IMR-90 (cell line): ENCODE measurements around the gene AMD1. TPM values are rescaled to one million over a fixed set of nuclear protein-coding genes. Genes with fewer than 3 reads are reported as not detected.

Experiments used
- ATAC-seq: fragments of 200-7000 bp; cut with Tn5 transposase; 2 replicates; pipeline ENCODE4 v1.9.1; 2020; ENCODE audit warnings: low read depth, mild to moderate bottlenecking, moderate library complexity
- BruUV-seq: library from RNA; stranded (reverse); fragments of 400-500 nt; replicated peaks from 2 replicates; lab custom pipeline; 2021; lab: Mats Ljungman, UMichigan
- CTCF ChIA-PET: fragments of 300-600 bp; formaldehyde crosslinking; extraction: SDS; loops from one replicate; lab custom pipeline; 2021; ENCODE audit warnings: antibody characterized with exemption; lab: Yijun Ruan, JAX
- POLR2A ChIA-PET: fragments of 300-600 bp; sonication (Branson Sonifier 250); formaldehyde crosslinking; loops from one replicate; lab custom pipeline; 2022; ENCODE audit warnings: antibody characterized with exemption; ENCODE audit not compliant: unreplicated experiment; lab: Charles Lee
- DNase-seq: peaks from one replicate; pipeline ENCODE4 v3.0.0; 2013
- H2AFZ ChIP-seq: replicated peaks from 2 replicates; pipeline ENCODE3; 2013; ENCODE audit warnings: low read length, mild to moderate bottlenecking; ENCODE audit not compliant: poor library complexity
- H2AK5ac ChIP-seq: 2 replicates; pipeline ENCODE4 v1.6.1; 2013; ENCODE audit warnings: low read depth, low read length, inconsistent platforms
- H2AK9ac ChIP-seq: replicated peaks from 2 replicates; pipeline ENCODE3; 2013; ENCODE audit warnings: mild to moderate bottlenecking, low read depth, low read length, moderate library complexity; ENCODE audit not compliant: poor library complexity
- H2BK120ac ChIP-seq: 2 replicates; pipeline ENCODE4 v1.6.1; 2013; ENCODE audit warnings: low read depth, low read length, inconsistent platforms
- H2BK15ac ChIP-seq: 3 replicates; pipeline ENCODE4 v1.6.1; 2013; ENCODE audit warnings: low read depth, low read length, inconsistent platforms
- H2BK20ac ChIP-seq: 2 replicates; pipeline ENCODE4 v1.6.1; 2013; ENCODE audit warnings: low read depth, mild to moderate bottlenecking, inconsistent platforms, low read length, moderate library complexity
- H2BK5ac ChIP-seq: 2 replicates; pipeline ENCODE4 v1.6.1; 2013; ENCODE audit warnings: mild to moderate bottlenecking, low read depth, low read length, inconsistent platforms; ENCODE audit not compliant: poor library complexity, severe bottlenecking
- H3K14ac ChIP-seq: replicated peaks from 2 replicates; pipeline ENCODE4 v1.6.1; 2013; ENCODE audit warnings: low read depth, low read length, inconsistent platforms
- H3K18ac ChIP-seq: 2 replicates; pipeline ENCODE4 v1.6.1; 2013; ENCODE audit warnings: low read depth, low read length, control low read depth
- H3K23ac ChIP-seq: 2 replicates; pipeline ENCODE4 v1.6.1; 2013; ENCODE audit warnings: low read depth, low read length, inconsistent platforms
- H3K27ac ChIP-seq: 2 replicates; pipeline ENCODE4 v1.5.1; 2013; ENCODE audit warnings: mild to moderate bottlenecking, control low read depth, low read length; ENCODE audit not compliant: insufficient read depth
- H3K27me3 ChIP-seq: 2 replicates; pipeline ENCODE4 v1.6.1; 2013; ENCODE audit warnings: low read length; ENCODE audit not compliant: control insufficient read depth, insufficient read depth
- H3K36me3 ChIP-seq: 2 replicates; pipeline ENCODE4 v1.6.1; 2013; ENCODE audit warnings: low read length, mixed read lengths; ENCODE audit not compliant: control insufficient read depth, insufficient read depth
- H3K4ac ChIP-seq: 2 replicates; pipeline ENCODE4 v1.6.1; 2013; ENCODE audit warnings: low read depth, low read length, inconsistent platforms
- H3K4me1 ChIP-seq: 2 replicates; pipeline ENCODE4 v1.6.1; 2013; ENCODE audit warnings: low read length, mixed read lengths; ENCODE audit not compliant: control insufficient read depth, insufficient read depth
- H3K4me2 ChIP-seq: 2 replicates; pipeline ENCODE4 v1.6.1; 2013; ENCODE audit warnings: low read depth, mild to moderate bottlenecking, control low read depth, low read length, moderate library complexity
- H3K4me3 ChIP-seq: 2 replicates; pipeline ENCODE4 v1.5.1; 2013; ENCODE audit warnings: low read depth, mild to moderate bottlenecking, control low read depth, low read length, moderate library complexity; ENCODE audit not compliant: insufficient read depth
- H3K56ac ChIP-seq: 2 replicates; pipeline ENCODE4 v1.6.1; 2013; ENCODE audit warnings: low read length, inconsistent platforms; ENCODE audit not compliant: insufficient read depth; ENCODE audit errors: extremely low read depth
- H3K79me1 ChIP-seq, 2 experiments: 2 replicates each; pipeline ENCODE4 v1.6.1; 2013; ENCODE audit warnings: low read length in 2 of 2, inconsistent platforms in 1 of 2, low read depth in 1 of 2
- H3K9ac ChIP-seq: 2 replicates; pipeline ENCODE4 v1.6.1; 2013; ENCODE audit warnings: low read depth, low read length, control low read depth
- H3K9me1 ChIP-seq: 2 replicates; pipeline ENCODE4 v1.6.1; 2013; ENCODE audit warnings: low read length, inconsistent platforms; ENCODE audit not compliant: insufficient read depth
- H3K9me3 ChIP-seq: 2 replicates; pipeline ENCODE4 v1.6.1; 2013; ENCODE audit warnings: low read length; ENCODE audit not compliant: control insufficient read depth, insufficient read depth
- H4K20me1 ChIP-seq: 2 replicates; pipeline ENCODE4 v1.6.1; 2013; ENCODE audit warnings: low read length, inconsistent platforms; ENCODE audit not compliant: insufficient read depth
- H4K5ac ChIP-seq: 2 replicates; pipeline ENCODE4 v1.6.1; 2013; ENCODE audit warnings: mild to moderate bottlenecking, low read depth, low read length, control low read depth
- H4K8ac ChIP-seq, 2 experiments: 2 replicates each; pipeline ENCODE4 v1.6.1; 2013; ENCODE audit warnings: low read depth in 2 of 2, low read length in 2 of 2, control low read depth in 1 of 2, inconsistent platforms in 1 of 2
- H4K91ac ChIP-seq: 2 replicates; pipeline ENCODE4 v1.6.1; 2013; ENCODE audit warnings: low read depth, low read length, inconsistent platforms; ENCODE audit not compliant: insufficient read depth
- BHLHE40 ChIP-seq: fragments of 150-350 bp; IDR thresholded peaks from 2 replicates; pipeline ENCODE4 v1.6.1; 2016; ENCODE audit warnings: mild to moderate bottlenecking, low read depth, low read length
- CEBPB ChIP-seq: IDR thresholded peaks from 2 replicates; pipeline ENCODE4 v1.6.1; 2012; ENCODE audit warnings: low read depth, low read length, improper control_type of control experiment
- CHD1 ChIP-seq: IDR thresholded peaks from 2 replicates; pipeline ENCODE4 v1.6.1; 2012; ENCODE audit warnings: low read depth, low read length, improper control_type of control experiment
- FOS ChIP-seq: fragments of 150-350 bp; IDR thresholded peaks from 2 replicates; pipeline ENCODE4 v1.6.1; 2016; ENCODE audit warnings: low read depth, low read length
- MAZ ChIP-seq: IDR thresholded peaks from 2 replicates; pipeline ENCODE4 v1.6.1; 2012; ENCODE audit warnings: low read depth, mild to moderate bottlenecking, low read length, improper control_type of control experiment, moderate library complexity, borderline replicate concordance
- MXI1 ChIP-seq: IDR thresholded peaks from 2 replicates; pipeline ENCODE4 v1.6.1; 2012; ENCODE audit warnings: low read depth, mild to moderate bottlenecking, low read length, moderate library complexity, borderline replicate concordance
- NFE2L2 ChIP-seq: fragments of 150-350 bp; IDR thresholded peaks from 2 replicates; pipeline ENCODE4 v1.6.1; 2016; ENCODE audit warnings: low read depth, mild to moderate bottlenecking, low read length
- POLR2A ChIP-seq: IDR thresholded peaks from 2 replicates; pipeline ENCODE4 v1.6.1; 2012; ENCODE audit warnings: mild to moderate bottlenecking, low read depth, low read length
- RFX5 ChIP-seq: IDR thresholded peaks from 2 replicates; pipeline ENCODE4 v1.8.0; 2012; ENCODE audit warnings: low read depth, mild to moderate bottlenecking, low read length, moderate library complexity
- SMC3 ChIP-seq: fragments of 150-350 bp; IDR thresholded peaks from 2 replicates; pipeline ENCODE4 v1.6.1; 2016; ENCODE audit warnings: low read depth, mild to moderate bottlenecking, antibody characterized with exemption, low read length, moderate library complexity
- WGBS, 2 experiments: methylation state at CpG; one replicate each; pipeline versions ENCODE4 v1.1.5 to v1.1.7; 2013; ENCODE audit warnings: missing lambda C conversion rate in 2 of 2; ENCODE audit not compliant: insufficient read length in 1 of 2; ENCODE audit errors: extremely low coverage in 2 of 2; 5-methylcytosine and 5-hydroxymethylcytosine counted together
- dilution Hi-C: fragments of 300-500 bp; cut with HindIII; formaldehyde crosslinking; loops from one replicate; pipeline ENCODE4 v1.14.3; 2018; ENCODE audit warnings: low sequenced_read_pairs; ENCODE audit not compliant: unreplicated experiment
- in situ Hi-C: fragments of 300-500 bp; cut with MboI; formaldehyde crosslinking; loops from 3 replicates; pipeline ENCODE4 v1.14.3; 2019; ENCODE audit warnings: low sequenced_read_pairs, inconsistent platforms, mixed read lengths
- intact Hi-C: fragments of 100-400 bp; cut with micrococcal nuclease; formaldehyde crosslinking; loops from 2 replicates; pipeline ENCODE4 v1.10.0; 2022
- polyA plus RNA-seq, 3 experiments: library from polyadenylated mRNA; depleted of rRNA; stranded (reverse); fragments of >200 nt; gene quantifications; 2 replicates each; pipeline ENCODE4 v1.2.3, GENCODE V29; 2012; ENCODE audit warnings: low replicate concordance in 1 of 3
- total RNA-seq: library from RNA; depleted of rRNA; stranded (reverse); fragments of >200 nt; gene quantifications from 2 replicates; pipeline ENCODE4 v1.2.3, GENCODE V29; 2012
- TF ChIP-seq, protein P1 (sequence below): conservative IDR thresholded peaks from 2 replicates; pipeline ENCODE4 v1.5.1; 2012; ENCODE audit warnings: mild to moderate bottlenecking, low read depth, low read length, improper control_type of control experiment
- TF ChIP-seq, protein P2 (sequence below): fragments of 150-350 bp; IDR thresholded peaks from 2 replicates; pipeline ENCODE4 v1.6.1; 2016; ENCODE audit warnings: low read depth, mild to moderate bottlenecking, low read length, moderate library complexity, borderline replicate concordance
- TF ChIP-seq, protein P3 (sequence below): fragments of 150-350 bp; IDR thresholded peaks from 2 replicates; pipeline ENCODE4 v1.6.1; 2017; ENCODE audit warnings: mild to moderate bottlenecking, antibody characterized with exemption, low read length, low read depth

Gene AMD1
- total and polyA plus RNA-seq, 2 of the 4 experiments (the other 2 are of a cell fraction), result 32.2 to 65.8 TPM

DNA sequence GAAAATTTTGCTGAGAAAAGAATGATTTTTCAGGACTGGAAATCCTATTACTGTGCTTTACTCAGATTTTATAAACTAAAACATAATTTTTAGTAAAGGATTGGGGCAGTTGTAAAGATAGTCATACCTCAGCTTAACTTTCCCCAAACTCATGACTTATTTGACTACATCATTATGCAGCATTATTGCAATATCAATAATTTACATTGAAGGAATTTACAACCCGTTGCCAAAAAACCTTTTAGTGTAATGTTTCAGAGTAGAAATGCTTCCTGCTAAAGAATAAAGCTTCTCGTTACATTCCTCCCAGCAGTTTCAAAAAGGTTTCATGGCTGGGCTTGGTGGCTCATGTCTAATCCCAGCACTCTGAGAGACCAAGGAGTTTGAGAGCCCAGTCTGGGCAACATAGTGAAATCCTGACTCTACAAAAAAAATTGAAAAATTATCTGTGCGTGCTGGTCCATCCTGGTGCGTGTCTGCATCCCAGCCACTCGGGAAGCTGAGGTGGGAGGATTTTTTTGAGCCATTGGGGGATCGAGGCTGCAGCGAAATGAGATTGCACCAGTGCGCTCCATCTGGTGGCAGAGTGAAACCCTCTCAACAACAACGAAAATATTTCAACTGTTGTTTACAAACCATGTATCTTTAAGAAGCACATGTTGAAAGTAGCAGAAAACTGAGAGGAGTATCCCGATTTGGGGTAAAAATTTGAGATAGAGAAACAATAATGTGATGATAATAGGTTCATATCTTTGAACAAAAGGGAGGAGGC, 4.4 kb downstream of the AMD1 start:
- intact Hi-C loops (loop anchor here (1.0 to 5.0 kb wide), 3 partner anchors 177 to 351 kb away; no protein-coding TSS in a partner anchor), in situ Hi-C loops (loop anchor here (5.0 kb wide), 2 partner anchors 62 to 73 kb away; partner anchors contain the start of gene CDK19), dilution Hi-C loops (no loop called here)
- no peak overlapping the region for H3K4ac ChIP-seq
- no peak overlapping the region for H4K5ac ChIP-seq
- ChIA-PET CTCF (interaction anchor here (0.6 to 1.6 kb wide), 8 partner anchors 117 to 364 kb away, joined by 3 to 4 read pairs (median 3); no protein-coding TSS in a partner anchor), POLR2A (no interaction called here)
- H4K8ac ChIP-seq, result 0 out of 4 replicates have a peak overlapping the region, but pooled peaks of 1 of the 2 experiments have one; percentile 8
- peaks cover 6% of the 10 kb centered on the region; the same call in 1 of the 2 replicates for H3K9me1 ChIP-seq
- WGBS, 2 experiments, result no CpG with 5 or more reads among the region's 10 CpGs
- ATAC-seq, result no peak; the same call in 1 of the 2 replicates
- H3K23ac ChIP-seq, result no peak overlapping the region
- no peaks in the 10 kb centered on the region for H3K9me3 ChIP-seq
- H3K9ac ChIP-seq, result peak overlapping the region; percentile 39
- H2AK9ac ChIP-seq, result no peak overlapping the region
- no peak overlapping the region for H2BK15ac ChIP-seq
- peaks cover 88% of the 10 kb centered on the region for H4K20me1 ChIP-seq
- H2BK120ac ChIP-seq, result no peak overlapping the region
- peak overlapping the region; percentile 31 for H2BK5ac ChIP-seq
- H2BK20ac ChIP-seq, result no peak overlapping the region
- H3K27me3 ChIP-seq, result no peaks in the 10 kb centered on the region
- peak overlapping the region; percentile 3; the same call in 1 of the 2 replicates for H3K4me3 ChIP-seq
- H4K91ac ChIP-seq, result no peak overlapping the region
- peaks cover 12% of the 10 kb centered on the region for H3K4me1 ChIP-seq
- H2AK5ac ChIP-seq, result no peak overlapping the region
- H2AFZ ChIP-seq, result no peak overlapping the region
- H3K14ac ChIP-seq, result peak overlapping the region; percentile 38; the same call in 1 of the 2 replicates
- peaks cover 0 to 26% of the 10 kb centered on the region in 2 experiments; a peak in 2 of 4 replicates for H3K79me1 ChIP-seq
- no peak overlapping the region for H3K56ac ChIP-seq
- H3K4me2 ChIP-seq, result peak overlapping the region; percentile 47
- H3K18ac ChIP-seq, result no peak overlapping the region
- BruUV-seq, result no TSS peak
- H3K27ac ChIP-seq, result peak overlapping the region; percentile 53; the same call in 1 of the 2 replicates
- DNase-seq, result peak; percentile 59
- H3K36me3 ChIP-seq, result no peaks in the 10 kb centered on the region
- TF ChIP-seq NFE2L2 (no peak), FOS (no peak), CEBPB (0 out of 2 replicates have a peak, but pooled peaks have one; percentile 10), RFX5 (no peak), MXI1 (no peak), MAZ (no peak), CHD1 (no peak), POLR2A (no peak), BHLHE40 (no peak), SMC3 (peak; percentile 67)
- TF ChIP-seq, protein P1, sequence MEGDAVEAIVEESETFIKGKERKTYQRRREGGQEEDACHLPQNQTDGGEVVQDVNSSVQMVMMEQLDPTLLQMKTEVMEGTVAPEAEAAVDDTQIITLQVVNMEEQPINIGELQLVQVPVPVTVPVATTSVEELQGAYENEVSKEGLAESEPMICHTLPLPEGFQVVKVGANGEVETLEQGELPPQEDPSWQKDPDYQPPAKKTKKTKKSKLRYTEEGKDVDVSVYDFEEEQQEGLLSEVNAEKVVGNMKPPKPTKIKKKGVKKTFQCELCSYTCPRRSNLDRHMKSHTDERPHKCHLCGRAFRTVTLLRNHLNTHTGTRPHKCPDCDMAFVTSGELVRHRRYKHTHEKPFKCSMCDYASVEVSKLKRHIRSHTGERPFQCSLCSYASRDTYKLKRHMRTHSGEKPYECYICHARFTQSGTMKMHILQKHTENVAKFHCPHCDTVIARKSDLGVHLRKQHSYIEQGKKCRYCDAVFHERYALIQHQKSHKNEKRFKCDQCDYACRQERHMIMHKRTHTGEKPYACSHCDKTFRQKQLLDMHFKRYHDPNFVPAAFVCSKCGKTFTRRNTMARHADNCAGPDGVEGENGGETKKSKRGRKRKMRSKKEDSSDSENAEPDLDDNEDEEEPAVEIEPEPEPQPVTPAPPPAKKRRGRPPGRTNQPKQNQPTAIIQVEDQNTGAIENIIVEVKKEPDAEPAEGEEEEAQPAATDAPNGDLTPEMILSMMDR, result peak; percentile 56
- TF ChIP-seq, protein P2, sequence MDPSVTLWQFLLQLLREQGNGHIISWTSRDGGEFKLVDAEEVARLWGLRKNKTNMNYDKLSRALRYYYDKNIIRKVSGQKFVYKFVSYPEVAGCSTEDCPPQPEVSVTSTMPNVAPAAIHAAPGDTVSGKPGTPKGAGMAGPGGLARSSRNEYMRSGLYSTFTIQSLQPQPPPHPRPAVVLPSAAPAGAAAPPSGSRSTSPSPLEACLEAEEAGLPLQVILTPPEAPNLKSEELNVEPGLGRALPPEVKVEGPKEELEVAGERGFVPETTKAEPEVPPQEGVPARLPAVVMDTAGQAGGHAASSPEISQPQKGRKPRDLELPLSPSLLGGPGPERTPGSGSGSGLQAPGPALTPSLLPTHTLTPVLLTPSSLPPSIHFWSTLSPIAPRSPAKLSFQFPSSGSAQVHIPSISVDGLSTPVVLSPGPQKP, result no peak
- TF ChIP-seq, protein P3, sequence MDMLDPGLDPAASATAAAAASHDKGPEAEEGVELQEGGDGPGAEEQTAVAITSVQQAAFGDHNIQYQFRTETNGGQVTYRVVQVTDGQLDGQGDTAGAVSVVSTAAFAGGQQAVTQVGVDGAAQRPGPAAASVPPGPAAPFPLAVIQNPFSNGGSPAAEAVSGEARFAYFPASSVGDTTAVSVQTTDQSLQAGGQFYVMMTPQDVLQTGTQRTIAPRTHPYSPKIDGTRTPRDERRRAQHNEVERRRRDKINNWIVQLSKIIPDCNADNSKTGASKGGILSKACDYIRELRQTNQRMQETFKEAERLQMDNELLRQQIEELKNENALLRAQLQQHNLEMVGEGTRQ, result no peak
